ENCODE measurements around the gene ABCA1.
"Not testable (repeated sequence)": the region's sequence is repeated elsewhere in the genome, so short reads cannot be mapped to it uniquely, and the experiment has no call there.

Gene ABCA1

DNA sequence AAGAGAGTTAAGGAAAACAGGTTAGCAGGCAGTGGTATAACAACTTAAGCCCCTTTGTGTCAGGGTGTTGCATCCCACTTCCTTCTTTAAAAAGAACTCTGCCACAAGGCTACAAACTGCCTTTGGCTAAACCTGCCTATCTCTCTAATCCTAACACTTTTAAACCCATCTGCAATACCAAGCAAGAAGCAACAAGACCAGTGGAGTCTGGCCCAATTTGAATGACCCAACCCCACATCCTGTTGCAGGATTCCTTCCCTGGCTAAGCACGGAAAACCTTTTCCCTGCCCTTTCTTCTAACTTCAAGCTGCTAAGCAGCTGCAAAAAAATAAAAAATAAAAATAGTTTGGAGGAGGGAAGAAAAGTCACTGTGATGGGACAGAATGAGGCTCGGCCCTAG lies 27.1 kb downstream of the ABCA1 start:
- no peak for DNase-seq (ENCODE audit: low spot score)
- TF ChIP-seq, protein P1, sequence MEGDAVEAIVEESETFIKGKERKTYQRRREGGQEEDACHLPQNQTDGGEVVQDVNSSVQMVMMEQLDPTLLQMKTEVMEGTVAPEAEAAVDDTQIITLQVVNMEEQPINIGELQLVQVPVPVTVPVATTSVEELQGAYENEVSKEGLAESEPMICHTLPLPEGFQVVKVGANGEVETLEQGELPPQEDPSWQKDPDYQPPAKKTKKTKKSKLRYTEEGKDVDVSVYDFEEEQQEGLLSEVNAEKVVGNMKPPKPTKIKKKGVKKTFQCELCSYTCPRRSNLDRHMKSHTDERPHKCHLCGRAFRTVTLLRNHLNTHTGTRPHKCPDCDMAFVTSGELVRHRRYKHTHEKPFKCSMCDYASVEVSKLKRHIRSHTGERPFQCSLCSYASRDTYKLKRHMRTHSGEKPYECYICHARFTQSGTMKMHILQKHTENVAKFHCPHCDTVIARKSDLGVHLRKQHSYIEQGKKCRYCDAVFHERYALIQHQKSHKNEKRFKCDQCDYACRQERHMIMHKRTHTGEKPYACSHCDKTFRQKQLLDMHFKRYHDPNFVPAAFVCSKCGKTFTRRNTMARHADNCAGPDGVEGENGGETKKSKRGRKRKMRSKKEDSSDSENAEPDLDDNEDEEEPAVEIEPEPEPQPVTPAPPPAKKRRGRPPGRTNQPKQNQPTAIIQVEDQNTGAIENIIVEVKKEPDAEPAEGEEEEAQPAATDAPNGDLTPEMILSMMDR (IDR thresholded peaks at IDR 0.05; ENCODE audit: extremely low read depth, missing control alignments) = no peak

DNA sequence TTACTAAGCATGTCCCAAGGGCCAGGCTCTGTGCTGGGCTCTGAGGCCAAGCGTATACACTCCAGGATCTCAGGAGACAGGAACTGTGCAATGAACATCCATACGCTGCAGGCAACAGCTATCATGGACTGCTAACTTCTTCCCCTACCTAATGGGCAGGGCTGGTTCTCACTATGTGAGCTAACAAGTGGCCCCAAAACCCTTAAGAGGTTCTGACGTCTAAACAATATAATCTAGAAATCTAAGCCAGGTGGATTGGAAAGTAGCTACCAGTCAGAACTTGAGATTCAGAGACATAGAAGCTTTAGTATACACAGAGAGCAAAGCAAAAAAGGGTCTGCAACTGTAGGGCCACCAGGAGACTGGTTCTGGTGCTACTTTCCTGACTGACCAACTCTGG lies 27.6 kb downstream of the ABCA1 start:
- TF ChIP-seq, protein P1 (IDR thresholded peaks at IDR 0.05; ENCODE audit: extremely low read depth, missing control alignments) = no peak
- DNase-seq (ENCODE audit: low spot score) = no peak

DNA sequence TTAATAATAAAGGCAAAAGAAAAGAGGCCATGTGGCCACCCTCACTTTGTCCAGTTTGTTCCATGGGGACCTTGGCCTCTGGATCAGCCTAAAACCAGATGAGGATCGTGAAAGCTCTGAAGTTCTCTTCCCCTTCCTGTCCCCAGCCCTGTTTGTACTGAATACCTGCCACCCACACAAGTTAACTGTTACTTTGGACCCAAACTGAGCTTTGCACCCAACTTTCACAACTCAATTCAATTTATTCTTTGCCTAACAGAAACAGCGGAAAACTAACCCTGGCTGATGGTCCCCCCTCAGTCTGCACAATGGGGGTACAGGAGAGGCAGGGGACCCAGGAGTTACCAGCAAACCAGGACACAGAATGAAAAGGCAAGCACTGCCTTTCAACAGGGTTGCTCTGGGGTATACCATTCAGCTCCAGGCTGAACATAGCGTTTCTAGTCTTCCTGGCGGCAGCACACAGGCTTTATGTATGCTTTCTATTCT lies 28.2 kb downstream of the ABCA1 start:
- TF ChIP-seq, protein P1 (IDR thresholded peaks at IDR 0.05; ENCODE audit: extremely low read depth, missing control alignments) = no peak
- no peak for DNase-seq (ENCODE audit: low spot score)

DNA sequence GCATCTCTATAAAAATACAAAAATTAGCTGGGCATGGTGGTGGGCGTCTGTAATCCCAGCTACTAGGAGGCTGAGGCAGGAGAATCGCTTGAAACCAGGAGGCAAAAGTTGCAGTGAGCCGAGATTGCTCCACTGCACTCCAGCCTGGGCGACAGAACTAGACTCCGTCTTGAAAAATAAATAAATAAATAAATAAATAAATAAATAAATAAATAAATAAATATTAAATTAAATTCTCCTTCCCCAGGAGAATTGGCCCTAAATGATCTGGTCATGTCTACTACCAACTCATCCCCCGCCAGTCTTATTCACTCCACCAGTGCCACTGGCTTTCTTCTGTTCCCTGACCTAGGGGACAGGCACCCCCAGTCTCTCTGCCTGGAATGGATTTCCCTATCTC lies 29.6 kb downstream of the ABCA1 start:
- not testable (repeated sequence) for DNase-seq (ENCODE audit: low spot score)

DNA sequence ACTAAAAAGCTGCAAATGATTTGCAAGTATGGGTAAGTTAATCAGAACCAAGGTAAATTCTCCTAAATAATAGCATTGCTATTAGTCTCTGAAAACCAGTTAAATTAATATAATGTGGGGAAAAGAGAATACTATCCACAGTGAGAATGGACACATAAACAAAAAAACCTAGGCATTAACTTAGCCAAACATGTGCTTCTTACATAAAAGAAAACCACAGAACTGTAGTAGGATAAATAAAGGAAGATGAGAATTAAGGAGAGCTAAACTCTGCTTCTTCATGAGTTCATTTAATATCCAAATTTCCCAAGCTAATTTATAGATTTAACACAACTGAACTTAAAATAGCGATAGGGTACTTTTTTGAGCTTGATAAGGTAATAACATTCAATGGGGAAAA lies 31.8 kb downstream of the ABCA1 start:
- TF ChIP-seq, protein P1 (IDR thresholded peaks at IDR 0.05; ENCODE audit: extremely low read depth, missing control alignments) = no peak
- no peak for DNase-seq (ENCODE audit: low spot score)

DNA sequence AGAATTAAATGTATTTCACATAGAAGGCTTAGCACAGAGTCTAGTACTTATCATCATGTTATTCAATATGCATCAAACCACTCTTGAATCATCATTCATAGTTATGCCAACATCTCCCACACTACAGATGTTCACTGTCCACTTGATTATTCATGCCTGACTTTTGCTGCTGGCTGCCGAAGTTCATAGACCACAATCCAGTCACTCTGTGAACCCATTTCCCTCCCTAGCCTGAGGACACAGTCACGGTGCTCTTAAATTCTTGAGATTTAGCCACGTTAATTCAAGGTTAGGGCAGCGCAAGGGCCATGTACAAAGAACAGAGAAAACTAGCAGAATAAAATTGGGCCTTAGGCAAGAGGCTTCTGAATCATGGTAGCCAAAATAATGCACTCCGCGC lies 32.4 kb downstream of the ABCA1 start:
- DNase-seq (ENCODE audit: low spot score) = no peak
- TF ChIP-seq, protein P1 (IDR thresholded peaks at IDR 0.05; ENCODE audit: extremely low read depth, missing control alignments) = no peak

DNA sequence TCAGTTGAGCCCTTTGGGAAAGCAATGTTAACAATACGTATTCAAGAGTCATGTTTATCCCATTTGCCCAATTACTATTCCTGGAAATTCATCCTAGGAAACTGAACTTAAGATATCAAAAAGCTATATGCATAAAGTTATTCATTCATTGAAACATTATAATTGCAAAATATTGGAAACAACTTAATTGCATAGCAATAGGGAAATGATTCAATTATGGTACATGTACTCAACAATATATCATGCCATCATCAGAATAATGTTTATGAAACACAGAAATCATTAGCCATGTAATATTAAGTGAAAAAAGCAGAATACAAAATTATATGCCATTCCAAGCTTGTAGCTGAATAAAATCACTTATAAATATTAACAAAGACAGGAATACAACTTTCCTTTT lies 35.3 kb downstream of the ABCA1 start:
- TF ChIP-seq, protein P1 (IDR thresholded peaks at IDR 0.05; ENCODE audit: extremely low read depth, missing control alignments) = no peak
- no peak for DNase-seq (ENCODE audit: low spot score)

DNA sequence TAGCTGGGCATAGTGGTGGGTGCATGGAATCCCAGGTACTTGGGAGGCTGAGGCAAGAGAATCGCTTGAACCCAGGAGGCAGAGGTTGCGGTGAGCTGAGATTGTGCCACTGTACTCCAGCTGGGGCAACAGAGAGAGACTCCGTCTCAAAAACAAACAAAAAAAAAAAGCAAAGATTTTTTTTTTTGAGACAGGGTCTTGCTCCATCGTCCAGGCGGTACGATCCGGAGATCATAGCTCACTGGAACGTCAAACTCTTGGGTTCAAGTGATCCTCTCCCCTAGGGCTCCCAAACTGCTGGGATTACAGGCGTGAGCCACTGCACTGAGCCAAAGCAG lies 37.6 kb downstream of the ABCA1 start:
- DNase-seq (ENCODE audit: low spot score) = no peak
- TF ChIP-seq, protein P1 (IDR thresholded peaks at IDR 0.05; ENCODE audit: extremely low read depth, missing control alignments) = no peak

Data from GM20000 (cell line).